Measurements from ENCODE around the gene ACCS. TPM values are rescaled to one million over a fixed set of nuclear protein-coding genes. Genes with fewer than 3 reads are reported as not detected.

The ACCS gene
- total and polyA plus RNA-seq, 4 donors = 6.4 to 66.9 (median 28.1) TPM

GRCh38 chr11:44028401-44028800, 37.7 kb upstream of the ACCS start:
- TF ChIP-seq CTCF (IDR thresholded peaks at IDR 0.05; ENCODE audit: control extremely low read depth, extremely low read depth) = no peak
- H3K9ac ChIP-seq (ENCODE audit: insufficient read depth in 1 of 2, low read length in 2 of 2) = no peak overlapping the region
- DNase-seq (no peak), ATAC-seq (ENCODE audit: insufficient read depth, low FRiP score) (no peak)
- peaks cover 6 to 32% (median 11%) of the 10 kb centered on the region in 5 donors for H3K4me1 ChIP-seq (ENCODE audit: control insufficient read depth in 5 of 5, insufficient read depth in 5 of 5, low read length in 5 of 5)
- H3K27ac ChIP-seq (ENCODE audit: low read depth in 1 of 2, low read length in 1 of 2) = no peak overlapping the region
- WGBS, 2 donors = 99 to 100% methylated on average over 1 of the region's 1 CpG
- peaks cover 0 to 9% (median 0%) of the 10 kb centered on the region in 4 donors for H3K9me3 ChIP-seq (ENCODE audit: control insufficient read depth in 4 of 4, insufficient read depth in 3 of 4, low read length in 3 of 4)
- no peaks in the 10 kb centered on the region for H3K27me3 ChIP-seq (ENCODE audit: control insufficient read depth in 3 of 3, insufficient read depth in 3 of 3, low read length in 2 of 3)
- no peaks in the 10 kb centered on the region for H3K36me3 ChIP-seq (ENCODE audit: control insufficient read depth in 4 of 4, insufficient read depth in 4 of 4, low read length in 4 of 4)
- no peak overlapping the region for H3K4me3 ChIP-seq

- no peaks in the 10 kb centered on the region for H3K36me3 ChIP-seq (ENCODE audit: control insufficient read depth in 4 of 4, insufficient read depth in 4 of 4, low read length in 4 of 4)
- no peak for ATAC-seq (ENCODE audit: insufficient read depth, low FRiP score)
- no peaks in the 10 kb centered on the region for H3K27me3 ChIP-seq (ENCODE audit: control insufficient read depth in 3 of 3, insufficient read depth in 3 of 3, low read length in 2 of 3)
- peaks cover 0 to 9% (median 0%) of the 10 kb centered on the region in 4 donors for H3K9me3 ChIP-seq (ENCODE audit: control insufficient read depth in 4 of 4, insufficient read depth in 3 of 4, low read length in 3 of 4)
- H3K4me1 ChIP-seq (ENCODE audit: control insufficient read depth in 5 of 5, insufficient read depth in 5 of 5, low read length in 5 of 5) = peaks cover 7 to 35% (median 11%) of the 10 kb centered on the region in 5 donors
- H3K4me3 ChIP-seq = no peak overlapping the region
- TF ChIP-seq CTCF (IDR thresholded peaks at IDR 0.05; ENCODE audit: control extremely low read depth, extremely low read depth) = no peak
- no peak for DNase-seq
- 92 to 96% methylated on average over 3 of the region's 3 CpGs for WGBS, 2 donors
- no peak overlapping the region for H3K9ac ChIP-seq (ENCODE audit: insufficient read depth in 1 of 2, low read length in 2 of 2)
- H3K27ac ChIP-seq (ENCODE audit: low read depth in 1 of 2, low read length in 1 of 2) = no peak overlapping the region
Observed at GRCh38 chr11:44028816-44029506, 37.1 kb upstream of the ACCS start.

DNA sequence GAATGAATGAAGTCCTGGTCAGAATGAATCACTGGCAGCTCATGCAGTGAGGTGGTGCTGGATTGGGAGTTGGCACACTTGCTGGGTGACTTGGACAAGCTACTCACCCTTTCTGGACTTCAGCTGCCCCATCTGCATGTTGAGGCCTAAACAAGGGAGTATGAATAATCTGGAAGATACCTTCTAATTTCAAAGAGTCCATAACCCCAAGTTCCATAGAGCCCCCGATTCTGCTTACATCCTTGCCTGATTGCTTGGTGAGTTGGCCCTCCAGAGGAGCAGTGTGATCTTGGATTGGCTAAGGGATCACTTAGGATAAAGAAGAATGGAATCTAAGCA, 36.6 kb upstream of the ACCS start:
- WGBS, 2 donors = 92 to 96% methylated on average over 1 of the region's 1 CpG
- Histone ChIP-seq H3K27ac (ENCODE audit: low read depth in 1 of 2, low read length in 1 of 2) (no peak overlapping the region), H3K9me3 (ENCODE audit: control insufficient read depth in 4 of 4, insufficient read depth in 3 of 4, low read length in 3 of 4) (peaks cover 0 to 9% (median 0%) of the 10 kb centered on the region in 4 donors), H3K9ac (ENCODE audit: insufficient read depth in 1 of 2, low read length in 2 of 2) (no peak overlapping the region), H3K36me3 (ENCODE audit: control insufficient read depth in 4 of 4, insufficient read depth in 4 of 4, low read length in 4 of 4) (no peaks in the 10 kb centered on the region), H3K4me1 (ENCODE audit: control insufficient read depth in 5 of 5, insufficient read depth in 5 of 5, low read length in 5 of 5) (peaks cover 7 to 35% (median 11%) of the 10 kb centered on the region in 5 donors), H3K4me3 (no peak overlapping the region), H3K27me3 (ENCODE audit: control insufficient read depth in 3 of 3, insufficient read depth in 3 of 3, low read length in 2 of 3) (no peaks in the 10 kb centered on the region)
- DNase-seq (no peak), ATAC-seq (ENCODE audit: insufficient read depth, low FRiP score) (no peak)
- TF ChIP-seq CTCF (IDR thresholded peaks at IDR 0.05; ENCODE audit: control extremely low read depth, extremely low read depth) = no peak
